Adrenal gland (tissue), 5 donors: ENCODE measurements around the gene PPP1CC.

Source experiments
- CTCF ChIP-seq, 6 experiments: fragments of 450-650 bp in 4 of 6; fragments of 200-600 bp in 2 of 6; sonication (generic) in 1 of 6; IDR thresholded peaks; 1 replicate in 5 of 6; 2 replicates in 1 of 6; pipeline versions ENCODE4 v1.5.1 to v1.8.0; 2016 to 2021; ENCODE audit warnings: antibody characterized with exemption in 6 of 6, mild to moderate bottlenecking in 2 of 6, moderate library complexity in 1 of 6
- POLR2A ChIP-seq, 2 donors: fragments of 450-650 bp; IDR thresholded peaks; one replicate each; pipeline ENCODE4 v1.6.1; 2017; ENCODE audit warnings: antibody characterized with exemption in 2 of 2, mild to moderate bottlenecking in 2 of 2, moderate library complexity in 1 of 2
- donor health status: DM: no; HTN: no; CAD: no.

- no peak for TF ChIP-seq POLR2A (IDR thresholded peaks at IDR 0.05)
- no peak for TF ChIP-seq CTCF (IDR thresholded peaks at IDR 0.05)
Observed at GRCh38 chr12:110785240-110785639, 42.5 kb upstream of the PPP1CC start.
